OCI-LY1 (cell line): Measurements from ENCODE around the gene COL11A2.

Experiments used
- EZH2 ChIP-seq: fragments of 200-600 bp; sonication (generic), shearing (Covaris generic); IDR thresholded peaks from 2 replicates; pipeline ENCODE4 v1.8.0; 2017; ENCODE audit warnings: borderline replicate concordance, mixed run types, mild to moderate bottlenecking, antibody characterized with exemption, low read length, moderate library complexity, mixed read lengths
- TF ChIP-seq, protein P1 (sequence below): fragments of 200-600 bp; sonication (generic), shearing (Covaris generic); IDR thresholded peaks from 2 replicates; pipeline ENCODE4 v1.5.1; 2017; ENCODE audit warnings: mild to moderate bottlenecking, antibody characterized with exemption, low read length, moderate library complexity, mixed read lengths

DNA sequence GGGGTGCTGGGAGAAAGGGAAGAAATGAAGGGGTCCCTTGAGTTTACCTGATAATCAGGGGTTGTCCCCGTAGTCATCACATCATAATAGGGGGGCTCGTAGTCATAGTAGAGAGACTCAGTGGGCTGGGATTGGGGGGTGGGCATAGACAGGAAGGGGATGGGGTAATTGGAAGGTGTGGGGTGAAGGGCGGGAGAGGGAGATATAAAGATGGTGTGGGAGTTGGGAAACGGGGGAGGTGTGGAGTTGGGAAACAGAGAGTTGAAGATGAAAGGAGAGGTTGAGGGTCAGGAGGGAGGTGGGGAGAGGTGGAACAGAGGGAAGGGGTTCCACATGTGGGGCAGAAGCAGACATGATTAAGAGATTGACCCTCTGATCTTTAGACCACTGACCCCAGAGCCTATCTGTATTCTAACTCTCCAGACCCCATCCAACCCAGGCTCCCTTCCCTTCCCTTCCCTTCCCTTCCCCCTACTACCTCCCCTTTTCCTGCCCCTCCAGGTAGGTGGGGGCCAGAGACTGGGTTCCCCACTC, 6.5 kb downstream of the COL11A2 start:
- TF ChIP-seq, protein P1, sequence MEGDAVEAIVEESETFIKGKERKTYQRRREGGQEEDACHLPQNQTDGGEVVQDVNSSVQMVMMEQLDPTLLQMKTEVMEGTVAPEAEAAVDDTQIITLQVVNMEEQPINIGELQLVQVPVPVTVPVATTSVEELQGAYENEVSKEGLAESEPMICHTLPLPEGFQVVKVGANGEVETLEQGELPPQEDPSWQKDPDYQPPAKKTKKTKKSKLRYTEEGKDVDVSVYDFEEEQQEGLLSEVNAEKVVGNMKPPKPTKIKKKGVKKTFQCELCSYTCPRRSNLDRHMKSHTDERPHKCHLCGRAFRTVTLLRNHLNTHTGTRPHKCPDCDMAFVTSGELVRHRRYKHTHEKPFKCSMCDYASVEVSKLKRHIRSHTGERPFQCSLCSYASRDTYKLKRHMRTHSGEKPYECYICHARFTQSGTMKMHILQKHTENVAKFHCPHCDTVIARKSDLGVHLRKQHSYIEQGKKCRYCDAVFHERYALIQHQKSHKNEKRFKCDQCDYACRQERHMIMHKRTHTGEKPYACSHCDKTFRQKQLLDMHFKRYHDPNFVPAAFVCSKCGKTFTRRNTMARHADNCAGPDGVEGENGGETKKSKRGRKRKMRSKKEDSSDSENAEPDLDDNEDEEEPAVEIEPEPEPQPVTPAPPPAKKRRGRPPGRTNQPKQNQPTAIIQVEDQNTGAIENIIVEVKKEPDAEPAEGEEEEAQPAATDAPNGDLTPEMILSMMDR = no peak
- TF ChIP-seq EZH2 = no peak
